LoVo (cell line): ENCODE measurements around the gene HOXA6.
A peak's percentile ranks its signal among the peaks of the same experiment; 100 is the strongest.

ENCODE experiments used
- DNase-seq: peaks from one replicate; pipeline ENCODE4 v3.0.0-alpha.2; 2016; ENCODE audit warnings: low spot score

Gene HOXA6

GRCh38 chr7:27122077-27122910 is 25.3 kb downstream of the HOXA6 start:
- peak; percentile 70 for DNase-seq

- DNase-seq = no peak
Measured at GRCh38 chr7:27121684-27122076, 25.9 kb downstream of the HOXA6 start.

DNA sequence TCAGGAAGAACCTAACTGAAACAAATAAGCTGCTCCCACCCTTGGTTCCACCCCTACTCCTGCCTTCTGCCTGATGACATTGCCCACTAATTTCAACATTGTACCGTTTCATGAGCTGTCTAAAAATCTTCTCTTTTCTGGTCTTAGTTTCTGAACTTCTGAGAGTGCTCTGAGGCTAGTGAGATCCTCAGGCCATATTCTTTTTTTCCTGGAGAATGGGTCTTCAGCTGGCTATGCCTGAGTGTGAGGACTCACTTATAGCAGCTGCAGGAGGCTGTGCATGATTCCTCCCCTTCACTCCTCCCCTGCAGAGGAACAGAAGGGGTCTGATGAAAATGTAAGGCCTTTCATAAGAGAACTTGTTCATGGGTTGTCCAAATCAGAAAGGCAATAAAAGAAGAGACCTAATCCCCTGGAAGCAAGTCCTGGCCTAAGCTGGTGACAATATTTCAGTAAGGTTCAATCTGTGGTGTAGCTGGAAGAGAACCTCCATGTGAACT is 28.1 kb downstream of the HOXA6 start:
- no peak for DNase-seq

DNA sequence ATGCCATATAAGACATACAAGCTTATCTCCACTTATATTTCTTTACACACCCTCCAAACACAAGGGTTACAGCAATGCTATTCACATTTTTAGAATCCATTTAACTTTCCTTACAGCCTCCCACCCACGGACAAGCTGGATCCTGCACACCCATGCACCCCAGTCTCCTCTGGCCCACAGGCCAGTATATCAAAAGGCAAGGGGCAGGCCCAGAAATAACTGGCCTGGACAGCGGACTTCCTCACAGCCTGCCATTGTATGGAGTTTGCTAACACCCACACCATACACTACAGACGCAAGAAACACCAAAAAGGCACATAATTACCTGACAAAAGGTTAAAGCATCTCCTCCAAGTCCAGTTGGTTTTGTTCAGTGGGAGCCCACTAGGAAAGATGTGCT is 29.0 kb downstream of the HOXA6 start:
- DNase-seq = no peak

DNA sequence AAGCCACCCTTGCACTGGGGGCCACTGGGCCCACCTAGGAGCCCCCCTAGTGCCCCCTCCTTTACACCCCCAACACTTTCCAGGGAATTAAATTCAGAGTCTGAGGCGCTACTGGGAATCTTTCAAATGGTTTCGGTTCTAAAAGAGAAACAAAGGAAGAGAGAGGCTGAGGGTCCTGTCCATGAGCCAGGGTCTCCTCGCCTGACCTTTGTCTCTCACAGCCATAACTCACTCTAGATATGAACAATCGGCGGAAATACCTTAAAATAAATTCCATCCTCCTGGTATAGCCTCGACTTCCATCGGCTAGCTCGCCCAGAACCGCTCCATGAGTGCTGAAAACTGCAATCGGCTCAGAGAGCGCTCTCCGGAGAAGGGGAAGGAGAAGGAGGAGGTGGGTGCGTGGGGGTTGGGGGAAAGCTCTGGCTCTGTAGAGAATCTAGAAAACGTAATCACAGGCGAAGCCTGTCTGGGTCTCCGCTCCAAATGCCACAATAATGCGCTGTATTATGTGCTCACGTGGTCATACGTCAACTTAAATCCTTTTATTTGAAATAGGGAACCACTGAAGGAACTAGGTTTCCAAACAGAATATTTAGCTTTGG is 29.6 kb downstream of the HOXA6 start:
- DNase-seq = no peak

GRCh38 chr7:27116962-27117886 is 30.4 kb downstream of the HOXA6 start:
- DNase-seq = no peak

DNA sequence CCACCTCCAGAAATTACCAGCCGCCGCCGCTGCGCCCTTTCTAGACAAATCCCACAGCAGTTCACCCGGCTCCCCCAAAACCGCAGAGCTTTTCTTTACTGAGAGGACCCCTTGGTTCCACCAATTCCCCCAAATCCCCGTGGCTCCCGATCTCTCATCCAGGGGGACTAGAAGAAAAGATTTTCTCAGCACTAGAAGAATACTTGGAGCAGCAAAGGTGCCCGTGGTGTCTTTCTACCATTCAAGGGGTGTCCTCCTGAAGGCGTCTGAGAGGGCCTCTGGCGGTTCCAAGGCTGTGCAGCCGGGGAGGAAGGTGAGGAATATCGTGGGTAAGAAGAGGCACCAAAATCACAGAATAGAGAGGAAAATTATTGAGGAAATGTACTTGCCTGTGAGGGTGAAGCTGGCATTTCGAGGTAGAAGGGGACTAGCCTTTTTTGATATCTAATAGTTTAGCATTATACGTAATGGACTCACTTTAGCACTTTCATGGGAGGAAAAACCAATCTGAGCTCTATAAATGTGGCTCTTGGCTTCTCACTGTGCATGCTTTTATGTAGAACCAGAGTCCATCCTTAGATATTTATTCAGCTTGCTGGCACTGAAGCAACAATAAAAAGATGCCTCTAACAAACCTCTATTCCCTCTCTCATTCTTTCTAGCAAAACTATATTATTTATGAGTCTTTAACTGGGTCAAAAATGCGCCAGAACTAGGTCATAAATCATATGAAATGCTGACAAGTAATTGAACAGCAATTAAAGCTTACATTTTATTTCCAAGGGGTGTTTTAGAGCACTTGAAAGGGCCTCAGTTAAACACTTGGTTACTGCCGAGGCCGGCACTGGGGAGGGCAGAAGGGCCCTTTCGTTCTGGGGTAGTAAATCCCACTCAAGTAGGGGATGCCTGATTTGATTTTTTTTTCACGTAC is 31.3 kb downstream of the HOXA6 start:
- DNase-seq = no peak

GRCh38 chr7:27115221-27116026 is 32.1 kb downstream of the HOXA6 start:
- peak; percentile 93 for DNase-seq

- no peak for DNase-seq
Measured at GRCh38 chr7:27114881-27115220, 32.7 kb downstream of the HOXA6 start.

DNA sequence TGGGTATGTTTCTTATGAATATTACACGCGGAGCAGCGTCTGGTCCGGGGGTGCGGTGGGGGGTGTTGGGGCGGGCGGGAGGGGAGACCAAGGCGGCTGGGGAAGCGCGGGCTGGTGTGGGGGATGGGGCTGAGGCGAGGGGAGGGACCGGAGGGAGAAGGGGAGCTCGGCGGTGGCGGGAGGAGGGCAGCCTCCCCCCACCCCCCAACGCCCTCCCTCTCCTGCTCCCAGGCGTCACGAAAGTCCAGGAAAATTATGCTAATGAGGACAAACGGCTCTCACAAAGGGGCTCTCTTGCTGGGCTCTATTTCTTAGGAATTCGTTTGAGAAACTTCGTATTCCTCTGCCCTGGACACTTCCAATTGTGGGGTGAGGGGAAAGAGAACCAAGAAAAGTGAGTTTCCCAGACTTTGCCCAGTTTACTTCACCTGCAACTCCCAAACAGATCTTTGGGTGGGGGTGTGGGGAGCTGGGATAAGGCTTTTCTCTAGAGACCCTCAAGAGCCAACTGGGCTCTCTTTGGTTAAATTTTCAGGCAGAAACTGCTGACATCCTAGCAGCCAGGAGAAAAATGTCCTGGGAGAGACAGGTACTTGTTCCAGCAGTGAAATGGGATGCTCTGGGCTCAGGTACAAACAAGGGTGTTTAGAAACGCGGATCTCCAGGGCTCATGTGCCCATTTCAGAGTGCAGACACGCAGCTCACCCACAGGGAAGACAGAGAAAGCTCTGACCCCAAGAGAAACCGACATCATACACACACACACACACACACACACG is 33.4 kb downstream of the HOXA6 start:
- DNase-seq = no peak

DNA sequence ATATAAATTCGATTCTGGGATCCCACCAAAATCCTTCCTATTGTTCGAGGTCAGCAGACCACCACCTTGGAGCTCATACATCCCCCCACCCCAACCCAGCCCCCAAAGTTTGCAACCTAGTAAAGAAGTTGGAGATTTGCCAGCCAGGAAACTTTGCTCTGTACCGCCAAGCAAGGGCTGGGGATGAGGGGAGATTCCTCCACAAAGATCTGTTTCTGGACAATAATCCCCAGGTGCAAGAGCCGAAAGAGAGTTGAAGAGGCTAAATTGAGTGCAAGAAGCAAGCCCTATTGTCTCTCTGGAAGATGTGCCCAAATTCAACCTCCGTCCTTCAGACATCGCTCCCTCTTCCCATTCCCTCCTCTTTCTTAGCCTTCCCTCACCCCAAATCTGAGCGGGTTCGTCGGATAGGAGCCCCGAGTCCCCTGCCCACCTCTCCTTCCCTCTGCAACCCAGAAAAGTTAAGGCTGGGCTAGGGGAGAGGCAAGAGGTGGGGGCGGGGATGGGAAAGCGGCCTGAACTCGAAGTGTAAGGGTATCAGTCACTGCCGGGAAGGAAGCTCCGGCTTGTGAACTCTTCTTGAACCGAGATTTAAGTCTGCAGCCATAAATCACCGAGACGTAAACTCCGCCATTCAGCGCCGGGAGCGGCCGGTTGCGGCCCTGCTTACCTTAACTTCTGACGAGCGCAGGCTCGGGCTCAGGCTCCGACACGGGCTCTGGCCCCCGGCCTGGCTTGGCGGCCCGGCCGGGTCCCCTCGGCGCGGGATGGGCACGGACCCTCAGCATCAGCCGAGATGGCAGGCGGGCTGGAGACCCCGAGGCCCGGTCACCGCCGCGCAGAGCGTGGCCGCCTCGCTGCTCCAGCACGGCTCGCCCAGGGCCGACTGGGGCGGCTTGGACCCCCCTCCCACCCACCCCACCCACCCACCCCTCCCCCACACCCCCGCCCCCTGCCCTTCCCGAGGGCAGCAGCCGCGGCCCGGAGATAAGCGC is 34.3 kb downstream of the HOXA6 start:
- no peak for DNase-seq

GRCh38 chr7:27112361-27112760 is 35.2 kb downstream of the HOXA6 start:
- no peak for DNase-seq

DNA sequence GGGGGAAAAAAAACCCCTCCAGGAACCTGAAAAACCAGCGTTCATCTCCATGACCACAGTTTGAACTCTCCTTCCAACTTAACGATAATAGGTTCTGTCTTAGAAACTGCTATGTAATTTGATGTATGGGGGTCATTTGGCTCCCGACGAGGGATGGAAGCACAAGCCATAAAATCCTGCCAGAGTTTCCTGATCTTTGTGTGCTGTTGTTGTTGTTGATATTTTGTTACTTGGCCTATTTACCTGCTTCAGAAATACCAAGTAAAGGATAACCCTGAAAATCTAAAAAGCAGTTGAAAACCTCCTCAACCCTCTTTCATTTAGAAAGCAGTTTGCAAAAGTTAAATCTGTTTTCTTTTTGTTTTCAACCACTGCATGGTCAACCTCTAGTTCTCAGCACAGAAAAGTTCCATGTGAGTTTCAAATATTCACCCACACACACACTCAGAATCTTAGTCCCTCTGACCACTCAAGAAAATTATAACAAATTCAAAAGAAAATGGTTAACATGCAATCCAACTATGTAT is 35.8 kb downstream of the HOXA6 start:
- DNase-seq = no peak

- no peak for DNase-seq
Measured at GRCh38 chr7:27111042-27111750, 36.4 kb downstream of the HOXA6 start.

GRCh38 chr7:27110186-27111031 is 37.2 kb downstream of the HOXA6 start:
- peak; percentile 59 for DNase-seq

GRCh38 chr7:27109466-27110185 is 37.9 kb downstream of the HOXA6 start:
- no peak for DNase-seq
